Keratinocyte (primary cell): ENCODE measurements around the gene CDT1.

Experiments
- EZH2 ChIP-seq: IDR thresholded peaks from one replicate; pipeline ENCODE4 v1.6.1; 2012; ENCODE audit warnings: inconsistent platforms, mild to moderate bottlenecking, low read length, moderate library complexity
- TF ChIP-seq, protein P1 (sequence below), 3 experiments: IDR thresholded peaks in 1 of 3; conservative IDR thresholded peaks in 1 of 3; optimal IDR thresholded peaks in 1 of 3; 2 replicates in 2 of 3; 3 replicates in 1 of 3; pipeline versions ENCODE3 to v1.5.1; 2011; ENCODE audit warnings: low read length in 3 of 3, mild to moderate bottlenecking in 3 of 3, moderate library complexity in 2 of 3, control low read depth in 1 of 3, inconsistent platforms in 1 of 3; ENCODE audit not compliant: insufficient read depth in 2 of 3; ENCODE audit errors: extremely low read depth in 1 of 3

DNA sequence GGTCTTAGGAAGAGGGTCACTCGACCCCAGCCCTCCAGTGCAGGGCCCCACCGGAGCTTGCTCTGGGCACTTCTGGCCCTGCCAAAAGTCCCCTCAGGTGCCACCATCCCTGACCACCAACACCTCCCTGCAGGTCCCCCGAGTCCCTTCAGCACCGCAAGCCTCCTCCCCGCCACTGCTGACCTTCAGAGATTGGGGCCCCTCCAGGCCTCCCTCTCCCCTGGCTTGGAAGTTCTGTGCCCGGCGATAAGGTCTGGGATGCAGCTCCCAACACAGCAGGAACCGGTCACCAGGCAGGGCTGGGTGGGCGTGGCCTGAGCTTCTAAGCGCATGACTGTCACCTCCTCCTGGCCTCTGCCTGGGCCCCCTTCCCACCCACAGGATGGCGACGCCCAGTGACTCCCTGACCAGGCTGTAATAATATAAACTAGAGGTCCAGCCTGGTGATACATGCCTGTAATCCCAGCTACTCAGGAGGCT, 29.7 kb upstream of the CDT1 start:
- TF ChIP-seq, protein P1, sequence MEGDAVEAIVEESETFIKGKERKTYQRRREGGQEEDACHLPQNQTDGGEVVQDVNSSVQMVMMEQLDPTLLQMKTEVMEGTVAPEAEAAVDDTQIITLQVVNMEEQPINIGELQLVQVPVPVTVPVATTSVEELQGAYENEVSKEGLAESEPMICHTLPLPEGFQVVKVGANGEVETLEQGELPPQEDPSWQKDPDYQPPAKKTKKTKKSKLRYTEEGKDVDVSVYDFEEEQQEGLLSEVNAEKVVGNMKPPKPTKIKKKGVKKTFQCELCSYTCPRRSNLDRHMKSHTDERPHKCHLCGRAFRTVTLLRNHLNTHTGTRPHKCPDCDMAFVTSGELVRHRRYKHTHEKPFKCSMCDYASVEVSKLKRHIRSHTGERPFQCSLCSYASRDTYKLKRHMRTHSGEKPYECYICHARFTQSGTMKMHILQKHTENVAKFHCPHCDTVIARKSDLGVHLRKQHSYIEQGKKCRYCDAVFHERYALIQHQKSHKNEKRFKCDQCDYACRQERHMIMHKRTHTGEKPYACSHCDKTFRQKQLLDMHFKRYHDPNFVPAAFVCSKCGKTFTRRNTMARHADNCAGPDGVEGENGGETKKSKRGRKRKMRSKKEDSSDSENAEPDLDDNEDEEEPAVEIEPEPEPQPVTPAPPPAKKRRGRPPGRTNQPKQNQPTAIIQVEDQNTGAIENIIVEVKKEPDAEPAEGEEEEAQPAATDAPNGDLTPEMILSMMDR (optimal IDR thresholded peaks at IDR 0.05 in 1 of 3, IDR thresholded peaks at IDR 0.05 in 1 of 3, conservative IDR thresholded peaks at IDR 0.05 in 1 of 3; ENCODE audit: extremely low read depth in 1 of 3, insufficient read depth in 2 of 3, low read length in 3 of 3) = no peak
- TF ChIP-seq EZH2 = no peak
